Tibial nerve (tissue), 4 donors: ENCODE results near the gene GRID1. TPM values are rescaled to one million over a fixed set of nuclear protein-coding genes. Genes with fewer than 3 reads are reported as not detected.
A peak's percentile ranks its signal among the peaks of the same experiment; 100 is the strongest.

Experiments used
- DNase-seq, 2 donors: peaks; one replicate each; pipeline ENCODE4 v3.0.0-alpha.2; 2019; ENCODE audit warnings: low spot score in 2 of 2
- H3K27ac ChIP-seq, 4 donors: fragments of 200-600 bp; sonication (generic) in 3 of 4; one replicate each; pipeline ENCODE4 v1.5.1; 2017 to 2019; ENCODE audit warnings: mild to moderate bottlenecking in 1 of 4
- H3K27me3 ChIP-seq, 2 donors: fragments of 200-600 bp; sonication (generic) in 1 of 2; one replicate each; pipeline versions ENCODE4 v1.5.1 to v1.6.0; 2017 to 2019
- H3K36me3 ChIP-seq, 3 donors: fragments of 200-600 bp; sonication (generic); one replicate each; pipeline ENCODE4 v1.5.1; 2018 to 2019
- H3K4me1 ChIP-seq, 4 donors: fragments of 200-600 bp; sonication (generic) in 3 of 4; one replicate each; pipeline ENCODE4 v1.5.1; 2017 to 2019
- H3K4me3 ChIP-seq, 4 donors: fragments of 200-600 bp; sonication (generic) in 3 of 4; one replicate each; pipeline ENCODE4 v1.5.1; 2017 to 2019; ENCODE audit warnings: mild to moderate bottlenecking in 1 of 4, moderate library complexity in 1 of 4
- H3K9me3 ChIP-seq, 4 donors: fragments of 200-600 bp; sonication (generic) in 3 of 4; one replicate each; pipeline ENCODE4 v1.5.1; 2017 to 2019
- EP300 ChIP-seq, 2 donors: sonication (generic); formaldehyde crosslinking; IDR thresholded peaks; one replicate each; pipeline ENCODE4 v1.6.1; 2017; ENCODE audit warnings: antibody characterized with exemption in 2 of 2, mild to moderate bottlenecking in 1 of 2
- POLR2A ChIP-seq, 2 donors: fragments of 450-650 bp; IDR thresholded peaks; one replicate each; pipeline ENCODE4 v1.6.1; 2017; ENCODE audit warnings: antibody characterized with exemption in 2 of 2, mild to moderate bottlenecking in 2 of 2, moderate library complexity in 2 of 2
- WGBS, 2 donors: methylation state at CpG; one replicate each; pipeline ENCODE4 v1.1.5; 2018; 5-methylcytosine and 5-hydroxymethylcytosine counted together
- small RNA-seq: library from RNA; depleted of rRNA; stranded (forward); fragments of <200 nt; gene quantifications from one replicate; pipeline ENCODE3, GENCODE V24; 2016
- total RNA-seq, 4 donors: library from RNA; depleted of rRNA; stranded (reverse); fragments of >200 nt; gene quantifications; one replicate each; pipeline ENCODE4 v1.1.0, GENCODE V29; 2016
- TF ChIP-seq, protein P1 (sequence below), 5 experiments: fragments of 200-600 bp in 3 of 5; fragments of 450-650 bp in 2 of 5; sonication (generic) in 3 of 5; IDR thresholded peaks; one replicate each; pipeline ENCODE4 v1.5.1; 2016 to 2019; ENCODE audit warnings: antibody characterized with exemption in 5 of 5, mild to moderate bottlenecking in 3 of 5, moderate library complexity in 2 of 5

GRID1 gene
- total RNA-seq, 4 donors from 2014 or later, result 7.7 to 16.3 (median 10.5) TPM

DNA sequence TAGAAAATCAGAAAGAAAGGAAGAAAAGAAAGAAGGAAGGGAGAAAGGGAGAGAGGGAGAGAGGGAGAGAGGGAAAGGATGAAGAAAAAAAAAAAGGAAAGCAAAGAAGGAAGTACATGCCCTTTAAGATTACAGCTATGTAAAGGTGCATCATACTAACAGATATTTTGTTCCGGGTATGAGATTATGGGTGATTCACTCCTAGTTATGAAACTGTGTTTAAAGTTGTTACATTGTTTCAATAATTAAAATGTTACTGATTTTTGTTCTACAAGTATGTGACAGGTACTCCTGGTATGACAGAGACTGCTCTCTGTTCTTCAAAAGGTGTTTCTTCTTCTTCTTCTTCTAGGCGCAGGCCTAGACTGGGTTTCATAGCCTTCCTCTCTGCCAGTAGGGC, 808.9 kb downstream of the GRID1 start:
- no peak overlapping the region for H3K4me3 ChIP-seq
- no peaks in the 10 kb centered on the region for H3K4me1 ChIP-seq
- H3K27me3 ChIP-seq, result no peaks in the 10 kb centered on the region
- WGBS, 2 donors, result 96 to 98% methylated on average over 2 of the region's 2 CpGs
- H3K9me3 ChIP-seq, result no peaks in the 10 kb centered on the region
- DNase-seq, result no peak
- TF ChIP-seq EP300 (IDR thresholded peaks at IDR 0.05), result no peak
- TF ChIP-seq, protein P1, sequence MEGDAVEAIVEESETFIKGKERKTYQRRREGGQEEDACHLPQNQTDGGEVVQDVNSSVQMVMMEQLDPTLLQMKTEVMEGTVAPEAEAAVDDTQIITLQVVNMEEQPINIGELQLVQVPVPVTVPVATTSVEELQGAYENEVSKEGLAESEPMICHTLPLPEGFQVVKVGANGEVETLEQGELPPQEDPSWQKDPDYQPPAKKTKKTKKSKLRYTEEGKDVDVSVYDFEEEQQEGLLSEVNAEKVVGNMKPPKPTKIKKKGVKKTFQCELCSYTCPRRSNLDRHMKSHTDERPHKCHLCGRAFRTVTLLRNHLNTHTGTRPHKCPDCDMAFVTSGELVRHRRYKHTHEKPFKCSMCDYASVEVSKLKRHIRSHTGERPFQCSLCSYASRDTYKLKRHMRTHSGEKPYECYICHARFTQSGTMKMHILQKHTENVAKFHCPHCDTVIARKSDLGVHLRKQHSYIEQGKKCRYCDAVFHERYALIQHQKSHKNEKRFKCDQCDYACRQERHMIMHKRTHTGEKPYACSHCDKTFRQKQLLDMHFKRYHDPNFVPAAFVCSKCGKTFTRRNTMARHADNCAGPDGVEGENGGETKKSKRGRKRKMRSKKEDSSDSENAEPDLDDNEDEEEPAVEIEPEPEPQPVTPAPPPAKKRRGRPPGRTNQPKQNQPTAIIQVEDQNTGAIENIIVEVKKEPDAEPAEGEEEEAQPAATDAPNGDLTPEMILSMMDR (IDR thresholded peaks at IDR 0.05), result no peak
- TF ChIP-seq POLR2A (IDR thresholded peaks at IDR 0.05), result no peak
- H3K27ac ChIP-seq, result no peak overlapping the region
- no peaks in the 10 kb centered on the region for H3K36me3 ChIP-seq

DNA sequence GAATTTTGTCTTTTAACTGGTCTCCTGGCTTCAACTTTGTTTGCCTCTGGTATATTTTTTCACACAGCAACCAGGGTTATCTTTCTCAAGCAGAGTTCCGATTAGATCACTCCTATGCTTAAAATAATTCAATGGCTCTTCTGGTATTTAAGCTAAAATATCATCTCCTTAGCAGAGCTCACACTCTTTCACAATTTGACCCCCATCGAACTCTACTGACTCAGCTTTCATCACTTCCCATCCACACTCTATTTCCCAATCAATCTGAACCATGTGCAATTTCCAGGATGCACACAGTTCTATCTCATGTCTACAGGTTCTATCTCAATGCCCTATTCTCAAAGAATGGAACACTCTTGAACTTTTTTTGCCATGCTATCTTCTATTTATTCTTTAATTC, 809.5 kb downstream of the GRID1 start:
- TF ChIP-seq POLR2A (IDR thresholded peaks at IDR 0.05), result no peak
- TF ChIP-seq EP300 (IDR thresholded peaks at IDR 0.05), result peak in 1 of 2 donors; percentile 85
- H3K36me3 ChIP-seq, result no peaks in the 10 kb centered on the region
- H3K9me3 ChIP-seq, result no peaks in the 10 kb centered on the region
- no peak overlapping the region for H3K4me3 ChIP-seq
- no peak overlapping the region for H3K27ac ChIP-seq
- peak in 1 of 2 donors; percentile 27 for DNase-seq
- no peaks in the 10 kb centered on the region for H3K4me1 ChIP-seq
- no peaks in the 10 kb centered on the region for H3K27me3 ChIP-seq
- WGBS, 2 donors, result 79 to 84% methylated on average over 2 of the region's 2 CpGs

Small RNAs within 50 kb of the gene (small RNA-seq; reads per million reads assigned to genes)
- gene MIR346 (1.3 reads per million, percentile 37 among the genes with 10 or more reads in this experiment), gene RF02271 (not detected), gene RN7SKP238 (not detected), gene RNA5SP322 (not detected)

Other genes starting within 250 kb of the GRID1 start
- 10 to 100 TPM; 26.7 to 50.4 (median 42.0) TPM for gene WAPL, start 155.0 kb upstream of the GRID1 start, total RNA-seq